K562 (cell line): Measurements from ENCODE around the gene SDK1. TPM values are rescaled to one million over a fixed set of nuclear protein-coding genes. Genes with fewer than 3 reads are reported as not detected.

Source experiments
- ATAC-seq: fragments of 200-7000 bp; cut with Tn5 transposase; 3 replicates; pipeline ENCODE4 v1.9.1; 2020; ENCODE audit warnings: moderate library complexity
- BruUV-seq: library from RNA; stranded (reverse); fragments of 400-500 nt; replicated peaks from 2 replicates; lab custom pipeline; 2021; lab: Mats Ljungman, UMichigan
- CTCF ChIA-PET: fragments of 300-600 bp; formaldehyde crosslinking; extraction: SDS; loops from one replicate; lab custom pipeline; 2021; ENCODE audit warnings: low intra/inter-chr PET ratio; lab: Yijun Ruan, JAX
- POLR2A ChIA-PET: fragments of 300-600, 350-650 bp; sonication (Branson Sonifier 250); formaldehyde crosslinking; extraction: SDS; loops from one replicate; lab custom pipeline; 2021; ENCODE audit warnings: antibody characterized with exemption, inconsistent platforms; lab: Yijun Ruan, JAX
- DNase-seq, 4 experiments: peaks; one replicate each; pipeline versions ENCODE4 v3.0.0 to v3.0.0-alpha.2; 2011 to 2018; ENCODE audit warnings: low spot score in 3 of 4, mixed read lengths in 3 of 4; ENCODE audit errors: extremely low read depth in 1 of 4
- FAIRE-seq: peaks from 2 replicates; lab custom pipeline; 2011; peaks lifted over from hg19 to GRCh38; lab: Jason Lieb, UNC
- H2AFZ ChIP-seq: 2 replicates; pipeline ENCODE4 v1.6.0; 2011; ENCODE audit warnings: low read depth, low read length, control low read depth, inconsistent platforms
- H3K27ac ChIP-seq: fragments of 200-600 bp; 3 replicates; pipeline ENCODE4 v1.8.0; 2011; ENCODE audit warnings: low read depth, mild to moderate bottlenecking, control low read depth, inconsistent platforms, low read length, moderate library complexity, mixed read lengths; ENCODE audit errors: extremely low read depth
- H3K27me3 ChIP-seq, 2 experiments: fragments of 300-600 bp in 1 of 2; 2 replicates in 1 of 2; 3 replicates in 1 of 2; pipeline versions ENCODE4 v1.6.0 to v1.8.0; 2011; ENCODE audit warnings: inconsistent platforms in 2 of 2, low read length in 2 of 2, mild to moderate bottlenecking in 1 of 2, mixed read lengths in 1 of 2, moderate library complexity in 1 of 2; ENCODE audit not compliant: control insufficient read depth in 2 of 2, insufficient read depth in 2 of 2
- H3K36me3 ChIP-seq: fragments of 300-600 bp; 3 replicates; pipeline ENCODE4 v1.8.0; 2011; ENCODE audit warnings: mild to moderate bottlenecking, low read length, inconsistent platforms; ENCODE audit not compliant: control insufficient read depth, insufficient read depth
- H3K4me1 ChIP-seq, 2 experiments: fragments of 200-600 bp in 1 of 2; replicated peaks in 1 of 2; 2 replicates in 1 of 2; 3 replicates in 1 of 2; pipeline versions ENCODE4 v1.5.1 to v1.8.0; 2011; ENCODE audit warnings: inconsistent platforms in 2 of 2, low read length in 2 of 2, mild to moderate bottlenecking in 1 of 2, mixed read lengths in 1 of 2, moderate library complexity in 1 of 2; ENCODE audit not compliant: control insufficient read depth in 2 of 2, insufficient read depth in 2 of 2
- H3K4me2 ChIP-seq: 2 replicates; pipeline ENCODE4 v1.6.1; 2011; ENCODE audit warnings: low read length, control low read depth, inconsistent platforms, mixed read lengths; ENCODE audit not compliant: insufficient read depth
- H3K4me3 ChIP-seq: fragments of 200-600 bp; sonication (generic), shearing (Covaris generic); 2 replicates; pipeline ENCODE4 v1.5.1; 2016; ENCODE audit warnings: control low read depth, inconsistent platforms
- H3K79me2 ChIP-seq: fragments of 200-600 bp; 3 replicates; pipeline ENCODE4 v1.8.0; 2011; ENCODE audit warnings: low read length, inconsistent platforms; ENCODE audit not compliant: control insufficient read depth, insufficient read depth
- H3K9ac ChIP-seq, 2 experiments: 2 replicates each; pipeline versions ENCODE4 v1.6.0 to v1.6.1; 2011; ENCODE audit warnings: low read depth in 2 of 2, low read length in 2 of 2, control low read depth in 1 of 2, inconsistent platforms in 1 of 2, mild to moderate bottlenecking in 1 of 2, mixed read lengths in 1 of 2; ENCODE audit not compliant: insufficient read depth in 1 of 2
- H3K9me1 ChIP-seq: one replicate; pipeline ENCODE4 v1.6.0; 2011; ENCODE audit warnings: inconsistent platforms, mild to moderate bottlenecking, low read length, moderate library complexity; ENCODE audit not compliant: control insufficient read depth, insufficient read depth
- H3K9me3 ChIP-seq: replicated peaks from 2 replicates; pipeline ENCODE4 v1.5.1; 2011; ENCODE audit warnings: low read depth, low read length, inconsistent platforms; ENCODE audit not compliant: control insufficient read depth, insufficient read depth
- H4K20me1 ChIP-seq: replicated peaks from 2 replicates; pipeline ENCODE4 v1.6.1; 2011; ENCODE audit warnings: low read length, inconsistent platforms, mixed read lengths; ENCODE audit not compliant: control insufficient read depth, insufficient read depth
- ARNT ChIP-seq, 2 experiments: fragments of 450-650 bp; IDR thresholded peaks; 2 replicates each; pipeline ENCODE4 v1.6.1; 2016; ENCODE audit warnings: mild to moderate bottlenecking in 1 of 2
- FOXP1 ChIP-seq: sonication (generic); formaldehyde crosslinking; IDR thresholded peaks from 2 replicates; pipeline ENCODE4 v1.8.0; 2022; ENCODE audit warnings: mild to moderate bottlenecking, missing genetic modification reagents
- MEIS2 ChIP-seq: fragments of 450-650 bp; IDR thresholded peaks from 2 replicates; pipeline ENCODE4 v1.6.1; 2014; ENCODE audit warnings: mild to moderate bottlenecking; ENCODE audit not compliant: partially characterized antibody
- SREBF2 ChIP-seq: sonication (generic); formaldehyde crosslinking; IDR thresholded peaks from 2 replicates; pipeline ENCODE4 v1.4.0; 2020; ENCODE audit warnings: mild to moderate bottlenecking, missing genetic modification reagents
- ZBTB43 ChIP-seq: sonication (generic); formaldehyde crosslinking; IDR thresholded peaks from 2 replicates; pipeline ENCODE4 v1.8.0; 2023; ENCODE audit warnings: mild to moderate bottlenecking, missing genetic modification reagents
- ZBTB49 ChIP-seq: sonication (generic); formaldehyde crosslinking; IDR thresholded peaks from 2 replicates; pipeline ENCODE4 v1.8.0; 2022; ENCODE audit warnings: missing genetic modification reagents, mild to moderate bottlenecking, borderline replicate concordance
- ZNF224 ChIP-seq: sonication (generic); formaldehyde crosslinking; IDR thresholded peaks from 2 replicates; pipeline ENCODE4 v1.8.0; 2022; ENCODE audit warnings: mild to moderate bottlenecking, missing genetic modification reagents
- ZNF282 ChIP-seq: sonication (generic); formaldehyde crosslinking; IDR thresholded peaks from 2 replicates; pipeline ENCODE4 v1.8.1; 2023; ENCODE audit warnings: missing genetic modification reagents
- WGBS: fragments of 100-300 bp; shearing (Covaris generic); methylation state at CpG from one replicate; pipeline ENCODE4 v1.1.6; 2016; ENCODE audit warnings: low coverage, mixed read lengths; ENCODE audit not compliant: insufficient coverage; ENCODE audit errors: missing lambda C conversion rate; 5-methylcytosine and 5-hydroxymethylcytosine counted together
- in situ Hi-C: fragments of 300-500 bp; cut with MboI; formaldehyde crosslinking; loops from 4 replicates; pipeline ENCODE4 v1.15.0; 2018; ENCODE audit warnings: inconsistent platforms, mixed read lengths
- intact Hi-C: fragments of 100-400 bp; cut with micrococcal nuclease; formaldehyde crosslinking; loops from 2 replicates; pipeline ENCODE4 v1.14.2; 2022
- polyA plus RNA-seq, 8 experiments: library from polyadenylated mRNA; depleted of rRNA in 4 of 8; stranded (reverse) in 5 of 8; unstranded in 3 of 8; fragments of >200 nt; fragmentation: Nextera tagmentation in 2 of 8; fragmentation: Illumina TruSeq in 1 of 8; extraction: Ambion mirVana in 2 of 8; extraction: Trizol in 1 of 8; gene quantifications; 2 replicates each; pipeline versions ENCODE4 v1.2.1 to v1.2.3, GENCODE V29; 2011 to 2014; ENCODE audit warnings: inconsistent platforms in 1 of 8, missing spikeins in 1 of 8
- total RNA-seq, 7 experiments: library from RNA; depleted of rRNA in 6 of 7; stranded (reverse); fragments of >200 nt in 6 of 7; fragmentation: Illumina TruSeq in 2 of 7; extraction: Trizol in 2 of 7; gene quantifications; 2 replicates each; pipeline versions ENCODE4 v1.2.1 to v1.2.3, GENCODE V29; 2011 to 2021; ENCODE audit warnings: low replicate concordance in 1 of 7

The SDK1 gene
- total and polyA plus RNA-seq, 9 of the 15 experiments (the other 6 are each of a cell fraction or from before 2014, with no cell fraction given), result 0.16 TPM; not detected in 8

DNA sequence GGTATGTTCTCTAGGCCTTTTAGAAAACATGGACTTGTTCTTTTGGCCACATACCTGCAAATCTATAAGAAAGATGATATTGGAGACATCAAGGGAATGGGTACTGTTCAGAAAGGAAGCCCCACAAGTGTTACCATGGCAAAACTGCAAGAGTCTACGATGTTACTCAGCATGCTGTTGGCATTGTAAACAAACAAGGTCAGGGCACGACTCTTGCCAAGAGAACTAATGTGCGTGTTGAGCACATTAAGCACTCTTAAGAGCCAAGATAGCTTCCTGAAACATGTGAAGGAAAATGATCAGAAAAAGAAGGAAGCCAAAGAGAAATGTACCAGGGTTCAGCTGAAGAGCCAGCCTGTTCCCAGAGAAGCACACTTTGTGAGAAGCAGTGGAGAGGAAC, 37.1 kb downstream of the SDK1 start:
- Histone ChIP-seq H3K27ac (no peak overlapping the region), H4K20me1 (no peaks in the 10 kb centered on the region; the same call in 1 of the 2 replicates), H3K4me3 (no peak overlapping the region), H3K4me2 (no peak overlapping the region), H3K79me2 (no peaks in the 10 kb centered on the region), H3K27me3 (peaks cover 0 to 2% of the 10 kb centered on the region in 2 experiments; a peak in 2 of 5 replicates), H3K4me1 (no peaks in the 10 kb centered on the region), H2AFZ (no peak overlapping the region), H3K36me3 (no peaks in the 10 kb centered on the region), H3K9me3 (no peaks in the 10 kb centered on the region), H3K9me1 (no peaks in the 10 kb centered on the region), H3K9ac (no peak overlapping the region)
- intact Hi-C loops (no loop called here), in situ Hi-C loops (no loop called here)
- TF ChIP-seq SREBF2 (CRISPR knock-in tag) (no peak), MEIS2 (no peak), ARNT (IDR thresholded peaks at IDR 0.05) (no peak), ZNF282 (CRISPR knock-in tag) (no peak), ZNF224 (CRISPR knock-in tag) (no peak), ZBTB49 (no peak), ZBTB43 (CRISPR knock-in tag) (no peak), FOXP1 (no peak)
- WGBS, result 0% methylated on average over 3 of the region's 3 CpGs
- ATAC-seq (no peak), FAIRE-seq (no peak), DNase-seq (no peak)
- CTCF ChIA-PET, result no interaction called here
- no TSS peak for BruUV-seq
- POLR2A ChIA-PET, result no interaction called here
